Bronchial smooth muscle cell (primary cell): ENCODE measurements around the gene CCDC80. TPM values are rescaled to one million over a fixed set of nuclear protein-coding genes. Genes with fewer than 3 reads are reported as not detected.

Experiments used
- total RNA-seq: library from RNA; depleted of rRNA; stranded (reverse); fragments of >200 nt; gene quantifications from 2 replicates; pipeline ENCODE4 v1.2.1, GENCODE V29; 2014

CCDC80 gene, protein sequence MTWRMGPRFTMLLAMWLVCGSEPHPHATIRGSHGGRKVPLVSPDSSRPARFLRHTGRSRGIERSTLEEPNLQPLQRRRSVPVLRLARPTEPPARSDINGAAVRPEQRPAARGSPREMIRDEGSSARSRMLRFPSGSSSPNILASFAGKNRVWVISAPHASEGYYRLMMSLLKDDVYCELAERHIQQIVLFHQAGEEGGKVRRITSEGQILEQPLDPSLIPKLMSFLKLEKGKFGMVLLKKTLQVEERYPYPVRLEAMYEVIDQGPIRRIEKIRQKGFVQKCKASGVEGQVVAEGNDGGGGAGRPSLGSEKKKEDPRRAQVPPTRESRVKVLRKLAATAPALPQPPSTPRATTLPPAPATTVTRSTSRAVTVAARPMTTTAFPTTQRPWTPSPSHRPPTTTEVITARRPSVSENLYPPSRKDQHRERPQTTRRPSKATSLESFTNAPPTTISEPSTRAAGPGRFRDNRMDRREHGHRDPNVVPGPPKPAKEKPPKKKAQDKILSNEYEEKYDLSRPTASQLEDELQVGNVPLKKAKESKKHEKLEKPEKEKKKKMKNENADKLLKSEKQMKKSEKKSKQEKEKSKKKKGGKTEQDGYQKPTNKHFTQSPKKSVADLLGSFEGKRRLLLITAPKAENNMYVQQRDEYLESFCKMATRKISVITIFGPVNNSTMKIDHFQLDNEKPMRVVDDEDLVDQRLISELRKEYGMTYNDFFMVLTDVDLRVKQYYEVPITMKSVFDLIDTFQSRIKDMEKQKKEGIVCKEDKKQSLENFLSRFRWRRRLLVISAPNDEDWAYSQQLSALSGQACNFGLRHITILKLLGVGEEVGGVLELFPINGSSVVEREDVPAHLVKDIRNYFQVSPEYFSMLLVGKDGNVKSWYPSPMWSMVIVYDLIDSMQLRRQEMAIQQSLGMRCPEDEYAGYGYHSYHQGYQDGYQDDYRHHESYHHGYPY
- total RNA-seq: 281 and 1,910 TPM in 2 replicates

GRCh38 chr3:112640930-112641801 lies at the start of gene CCDC80:
Gene CCDC80, minus strand, starts transcription at chr3:112641143. Its CDS starts 1,238 bp downstream, at chr3:112639905.

DNA sequence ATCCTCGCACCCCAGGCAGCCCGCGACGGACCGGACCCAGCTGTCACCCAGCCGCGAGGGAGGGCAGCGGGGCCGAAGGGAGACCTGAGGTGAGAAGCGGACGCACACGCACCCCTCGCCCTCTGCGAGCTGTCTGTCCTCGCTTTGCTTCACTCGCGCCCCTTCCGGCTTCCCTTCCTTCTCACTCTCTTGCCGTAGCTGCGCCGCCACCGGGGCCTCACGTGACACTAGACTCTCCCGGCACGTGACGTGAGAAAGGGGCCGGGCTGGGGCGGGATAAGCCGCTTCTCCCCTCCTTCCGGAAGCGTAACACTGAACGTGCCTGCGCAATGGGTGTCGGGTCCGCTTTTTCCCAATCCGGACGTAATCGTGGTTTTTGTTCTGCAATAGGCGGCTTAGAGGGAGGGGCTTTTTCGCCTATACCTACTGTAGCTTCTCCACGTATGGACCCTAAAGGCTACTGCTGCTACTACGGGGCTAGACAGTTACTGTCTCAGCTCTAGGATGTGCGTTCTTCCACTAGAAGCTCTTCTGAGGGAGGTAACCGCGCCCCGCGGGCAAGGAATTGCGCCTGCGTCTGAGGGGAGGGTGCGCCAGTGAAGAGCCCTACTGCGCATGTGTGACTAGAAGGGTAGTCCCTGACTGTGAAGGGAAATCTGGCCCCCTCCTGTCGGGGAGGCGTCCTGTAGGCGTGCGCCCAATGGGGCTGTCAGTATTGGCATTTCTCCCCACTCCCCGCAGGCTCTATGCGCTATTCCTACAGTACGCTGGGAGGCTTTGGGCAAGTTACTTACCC lies 79.0 kb downstream of the CCDC80 start, which contains the start of the genes ATG3 and SLC35A5:
Gene ATG3 (minus strand): TSS at position 229 of the 796 bp plus-strand sequence. CDS start 434 bp downstream, outside the sequence.
Gene SLC35A5 (plus strand): TSS at position 312 of the 796 bp plus-strand sequence. CDS start 1,359 bp downstream, outside the sequence.

Other genes with a start within 250 kb of the CCDC80 start
- 0.16 TPM in 1 of 2 replicates, not detected in the other for gene BTLA, start 141.7 kb downstream of the CCDC80 start, total RNA-seq
- 69.5 and 71.7 TPM in 2 replicates for gene ATG3, start 79.2 kb downstream of the CCDC80 start, total RNA-seq
- gene SLC35A5, start 79.1 kb downstream of the CCDC80 start, total RNA-seq: 14.9 and 18.9 TPM in 2 replicates
- gene CD200R1L, start 205.7 kb upstream of the CCDC80 start, total RNA-seq: under 0.01 TPM in 1 of 2 replicates, not detected in the other